Liver (tissue), 3 donors: ENCODE data around the gene ACER2.

Experiments used
- FOXA1 ChIP-seq: IDR thresholded peaks from 2 replicates; pipeline ENCODE4 v1.6.1; 2016; ENCODE audit warnings: antibody characterized with exemption
- GABPA ChIP-seq, 2 donors: IDR thresholded peaks in 1 of 2; conservative IDR thresholded peaks in 1 of 2; 2 replicates each; pipeline ENCODE4 v1.6.1; 2016; ENCODE audit warnings: antibody characterized with exemption in 2 of 2, mild to moderate bottlenecking in 1 of 2, moderate library complexity in 1 of 2
- HNF4A ChIP-seq, 2 donors: conservative IDR thresholded peaks; 2 replicates each; pipeline ENCODE4 v1.6.1; 2016; ENCODE audit warnings: antibody characterized with exemption in 2 of 2, mild to moderate bottlenecking in 2 of 2
- JUND ChIP-seq, 2 donors: IDR thresholded peaks; 2 replicates each; pipeline ENCODE4 v1.6.1; 2016; ENCODE audit warnings: antibody characterized with exemption in 2 of 2
- RAD21 ChIP-seq, 2 donors: IDR thresholded peaks; 2 replicates each; pipeline ENCODE4 v1.6.1; 2016; ENCODE audit warnings: antibody characterized with exemption in 2 of 2, mild to moderate bottlenecking in 2 of 2
- SP1 ChIP-seq: IDR thresholded peaks from 2 replicates; pipeline ENCODE4 v1.6.1; 2018; ENCODE audit warnings: antibody characterized with exemption, mild to moderate bottlenecking
- TAF1 ChIP-seq: conservative IDR thresholded peaks from 2 replicates; pipeline ENCODE4 v1.6.1; 2016; ENCODE audit warnings: antibody characterized with exemption, mild to moderate bottlenecking
- YY1 ChIP-seq: IDR thresholded peaks from 2 replicates; pipeline ENCODE4 v1.6.1; 2016; ENCODE audit warnings: antibody characterized with exemption, mild to moderate bottlenecking
- TF ChIP-seq, protein P1 (sequence below): fragments of 150-350 bp; IDR thresholded peaks from 2 replicates; pipeline ENCODE4 v1.5.1; 2017; ENCODE audit warnings: improper control_type of control experiment, low read depth, low read length; ENCODE audit not compliant: missing input control
- TF ChIP-seq, protein P2 (sequence below): IDR thresholded peaks from 2 replicates; pipeline ENCODE4 v1.6.1; 2016; ENCODE audit warnings: antibody characterized with exemption
- donor health status: healthy.
- donor health status: healthy.

DNA sequence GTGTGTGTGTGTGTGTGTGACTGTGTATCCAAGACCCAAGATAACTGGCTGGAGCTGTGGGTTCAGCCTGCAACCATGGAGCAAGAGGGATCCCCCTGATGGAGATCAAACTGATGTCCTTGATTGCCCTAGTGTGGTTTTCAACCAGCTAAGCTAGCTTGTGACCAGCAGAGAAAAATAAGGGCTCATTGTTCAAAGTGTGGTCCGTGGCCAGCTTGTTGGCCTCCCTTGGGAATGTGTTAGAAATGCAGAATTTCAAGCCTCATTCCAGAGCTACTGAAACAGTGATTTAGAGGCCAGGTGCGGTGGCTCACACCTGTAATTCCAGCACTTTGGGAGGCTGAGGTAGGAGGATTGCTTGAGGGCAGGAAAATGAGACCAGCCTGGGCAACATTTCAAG lies 79.9 kb downstream of the ACER2 start:
- TF ChIP-seq HNF4A (conservative IDR thresholded peaks at IDR 0.05) (no peak), JUND (IDR thresholded peaks at IDR 0.05) (no peak), YY1 (no peak), TAF1 (no peak), FOXA1 (no peak), GABPA (IDR thresholded peaks at IDR 0.05 in 1 of 2, conservative IDR thresholded peaks at IDR 0.05 in 1 of 2) (no peak), RAD21 (IDR thresholded peaks at IDR 0.05) (no peak), SP1 (no peak)
- TF ChIP-seq, protein P1, sequence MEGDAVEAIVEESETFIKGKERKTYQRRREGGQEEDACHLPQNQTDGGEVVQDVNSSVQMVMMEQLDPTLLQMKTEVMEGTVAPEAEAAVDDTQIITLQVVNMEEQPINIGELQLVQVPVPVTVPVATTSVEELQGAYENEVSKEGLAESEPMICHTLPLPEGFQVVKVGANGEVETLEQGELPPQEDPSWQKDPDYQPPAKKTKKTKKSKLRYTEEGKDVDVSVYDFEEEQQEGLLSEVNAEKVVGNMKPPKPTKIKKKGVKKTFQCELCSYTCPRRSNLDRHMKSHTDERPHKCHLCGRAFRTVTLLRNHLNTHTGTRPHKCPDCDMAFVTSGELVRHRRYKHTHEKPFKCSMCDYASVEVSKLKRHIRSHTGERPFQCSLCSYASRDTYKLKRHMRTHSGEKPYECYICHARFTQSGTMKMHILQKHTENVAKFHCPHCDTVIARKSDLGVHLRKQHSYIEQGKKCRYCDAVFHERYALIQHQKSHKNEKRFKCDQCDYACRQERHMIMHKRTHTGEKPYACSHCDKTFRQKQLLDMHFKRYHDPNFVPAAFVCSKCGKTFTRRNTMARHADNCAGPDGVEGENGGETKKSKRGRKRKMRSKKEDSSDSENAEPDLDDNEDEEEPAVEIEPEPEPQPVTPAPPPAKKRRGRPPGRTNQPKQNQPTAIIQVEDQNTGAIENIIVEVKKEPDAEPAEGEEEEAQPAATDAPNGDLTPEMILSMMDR, result no peak
- TF ChIP-seq, protein P2, sequence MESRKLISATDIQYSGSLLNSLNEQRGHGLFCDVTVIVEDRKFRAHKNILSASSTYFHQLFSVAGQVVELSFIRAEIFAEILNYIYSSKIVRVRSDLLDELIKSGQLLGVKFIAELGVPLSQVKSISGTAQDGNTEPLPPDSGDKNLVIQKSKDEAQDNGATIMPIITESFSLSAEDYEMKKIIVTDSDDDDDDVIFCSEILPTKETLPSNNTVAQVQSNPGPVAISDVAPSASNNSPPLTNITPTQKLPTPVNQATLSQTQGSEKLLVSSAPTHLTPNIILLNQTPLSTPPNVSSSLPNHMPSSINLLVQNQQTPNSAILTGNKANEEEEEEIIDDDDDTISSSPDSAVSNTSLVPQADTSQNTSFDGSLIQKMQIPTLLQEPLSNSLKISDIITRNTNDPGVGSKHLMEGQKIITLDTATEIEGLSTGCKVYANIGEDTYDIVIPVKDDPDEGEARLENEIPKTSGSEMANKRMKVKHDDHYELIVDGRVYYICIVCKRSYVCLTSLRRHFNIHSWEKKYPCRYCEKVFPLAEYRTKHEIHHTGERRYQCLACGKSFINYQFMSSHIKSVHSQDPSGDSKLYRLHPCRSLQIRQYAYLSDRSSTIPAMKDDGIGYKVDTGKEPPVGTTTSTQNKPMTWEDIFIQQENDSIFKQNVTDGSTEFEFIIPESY, result no peak
